ENCODE results near the gene KNOP1.
"Not testable (repeated sequence)": the region's sequence is repeated elsewhere in the genome, so short reads cannot be mapped to it uniquely, and the experiment has no call there.

The KNOP1 gene

DNA sequence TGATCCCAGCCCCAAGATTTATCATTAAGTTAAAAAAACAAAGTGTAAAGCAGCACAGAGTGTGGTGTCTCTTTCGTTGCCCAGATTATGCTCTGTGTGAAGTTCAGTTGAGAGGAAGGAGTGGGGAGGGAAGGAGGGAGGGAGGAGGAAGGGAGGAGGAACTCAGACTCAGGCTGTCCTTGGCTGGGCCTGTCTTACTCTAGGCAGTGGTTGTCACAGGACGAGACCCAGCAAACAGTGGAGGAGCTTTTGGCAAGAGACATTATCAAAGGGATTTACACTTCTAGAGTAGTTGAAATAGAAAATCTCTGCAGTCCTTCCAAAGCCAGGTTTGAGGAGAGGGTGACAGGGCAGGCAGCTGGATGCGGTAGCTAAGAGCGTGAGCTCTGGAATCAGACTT, 27.8 kb downstream of the KNOP1 start:
- TF ChIP-seq PAX5 (IDR thresholded peaks at IDR 0.05; ENCODE audit: insufficient read depth, low read length, severe bottlenecking) (no peak), SPI1 (IDR thresholded peaks at IDR 0.05; ENCODE audit: low read depth, low read length) (no peak), TAF1 (IDR thresholded peaks at IDR 0.05; ENCODE audit: low read depth, low read length) (no peak), POU2F2 (IDR thresholded peaks at IDR 0.05; ENCODE audit: low read depth, low read length) (no peak), POLR2A (IDR thresholded peaks at IDR 0.05; ENCODE audit: low read depth, low read length) (no peak), POLR2AphosphoS5 (IDR thresholded peaks at IDR 0.05; ENCODE audit: low read depth, low read length) (no peak)
- no peak for FAIRE-seq

DNA sequence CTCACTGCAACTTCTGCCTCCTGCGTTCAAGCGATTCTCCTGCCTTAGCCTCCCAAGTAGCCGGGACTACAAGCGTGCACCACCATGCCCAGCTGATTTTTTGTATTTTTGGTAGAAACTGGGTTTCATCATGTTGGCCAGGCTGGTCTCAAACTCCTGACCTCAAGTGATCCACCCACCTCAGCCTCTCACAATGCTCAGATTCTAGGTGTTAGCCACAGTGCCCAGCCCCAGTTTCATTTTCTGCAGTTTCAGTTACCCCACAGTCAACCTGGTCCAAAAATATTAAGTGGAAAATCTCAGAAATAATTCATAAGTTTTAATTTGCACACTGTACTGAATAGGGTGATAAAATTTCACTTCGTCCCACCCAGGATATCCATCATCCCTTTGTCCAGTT, 28.7 kb downstream of the KNOP1 start:
- TF ChIP-seq PAX5 (IDR thresholded peaks at IDR 0.05; ENCODE audit: insufficient read depth, low read length, severe bottlenecking) (no peak), SPI1 (IDR thresholded peaks at IDR 0.05; ENCODE audit: low read depth, low read length) (no peak), POLR2A (IDR thresholded peaks at IDR 0.05; ENCODE audit: low read depth, low read length) (no peak), TAF1 (IDR thresholded peaks at IDR 0.05; ENCODE audit: low read depth, low read length) (no peak), POLR2AphosphoS5 (IDR thresholded peaks at IDR 0.05; ENCODE audit: low read depth, low read length) (no peak), POU2F2 (IDR thresholded peaks at IDR 0.05; ENCODE audit: low read depth, low read length) (no peak)
- DNase-seq (ENCODE audit: insufficient read length, low spot score) (no peak), FAIRE-seq (no peak)

More for the DNA sequence above, 27.8 kb downstream of the KNOP1 start:
- DNase-seq (ENCODE audit: insufficient read length, low spot score) = no peak

DNA sequence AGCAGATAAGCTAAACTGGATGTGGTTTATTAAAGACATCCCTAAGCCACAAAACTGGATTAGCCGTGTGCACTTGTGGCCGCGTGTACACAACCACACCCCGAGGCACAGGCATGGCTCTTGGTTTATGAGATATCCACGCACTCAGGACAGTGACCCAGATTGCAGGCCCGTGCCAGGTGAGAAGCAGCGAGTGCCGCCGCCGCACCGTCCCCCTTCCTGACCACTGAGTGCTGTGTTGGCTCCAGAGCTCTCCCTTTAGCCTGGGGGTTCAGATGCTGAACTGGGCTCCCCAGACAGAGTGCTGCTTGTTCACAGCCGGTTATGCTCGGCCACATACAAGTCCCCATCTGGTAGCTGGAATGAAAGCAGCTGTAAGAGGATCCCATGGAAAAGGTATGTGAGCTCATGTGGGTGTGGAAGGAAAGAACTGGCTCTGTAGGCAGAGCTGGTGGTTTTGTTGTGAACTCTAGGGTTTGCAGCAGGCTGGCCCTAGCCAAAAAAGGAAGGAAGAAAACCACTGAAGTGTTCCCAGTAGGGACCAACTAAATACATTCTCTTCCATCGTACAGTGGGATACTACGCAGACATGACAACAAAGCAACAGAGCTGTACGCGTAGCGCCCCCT, 29.5 kb downstream of the KNOP1 start:
- DNase-seq (ENCODE audit: insufficient read length, low spot score) (no peak), FAIRE-seq (no peak)
- TF ChIP-seq PAX5 (IDR thresholded peaks at IDR 0.05; ENCODE audit: insufficient read depth, low read length, severe bottlenecking) (no peak), POLR2AphosphoS5 (IDR thresholded peaks at IDR 0.05; ENCODE audit: low read depth, low read length) (no peak), SPI1 (IDR thresholded peaks at IDR 0.05; ENCODE audit: low read depth, low read length) (no peak), TAF1 (IDR thresholded peaks at IDR 0.05; ENCODE audit: low read depth, low read length) (no peak), POLR2A (IDR thresholded peaks at IDR 0.05; ENCODE audit: low read depth, low read length) (no peak), POU2F2 (IDR thresholded peaks at IDR 0.05; ENCODE audit: low read depth, low read length) (no peak)

DNA sequence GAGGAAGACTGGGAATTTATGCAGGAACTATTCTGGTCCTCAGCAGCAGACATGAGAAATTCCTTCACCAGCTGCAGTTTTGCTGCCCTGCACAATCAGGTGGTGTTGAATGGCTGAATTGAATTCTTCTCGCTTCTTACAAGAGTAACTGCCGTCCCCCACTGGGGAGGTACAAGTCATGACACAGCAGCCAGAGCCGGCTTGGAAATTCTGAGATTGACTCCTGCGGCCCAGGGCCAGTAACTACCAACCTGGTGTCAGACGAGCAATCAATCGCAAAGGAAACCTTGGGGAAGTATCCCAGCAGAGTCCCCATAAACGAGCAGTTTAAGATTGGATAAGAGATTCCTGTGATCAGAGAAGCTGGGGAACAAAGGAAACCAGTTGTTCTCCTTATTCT, 30.7 kb downstream of the KNOP1 start:
- TF ChIP-seq POLR2A (IDR thresholded peaks at IDR 0.05; ENCODE audit: low read depth, low read length) (no peak), POLR2AphosphoS5 (IDR thresholded peaks at IDR 0.05; ENCODE audit: low read depth, low read length) (no peak)
- DNase-seq (ENCODE audit: insufficient read length, low spot score) = no peak
- FAIRE-seq = no peak

DNA sequence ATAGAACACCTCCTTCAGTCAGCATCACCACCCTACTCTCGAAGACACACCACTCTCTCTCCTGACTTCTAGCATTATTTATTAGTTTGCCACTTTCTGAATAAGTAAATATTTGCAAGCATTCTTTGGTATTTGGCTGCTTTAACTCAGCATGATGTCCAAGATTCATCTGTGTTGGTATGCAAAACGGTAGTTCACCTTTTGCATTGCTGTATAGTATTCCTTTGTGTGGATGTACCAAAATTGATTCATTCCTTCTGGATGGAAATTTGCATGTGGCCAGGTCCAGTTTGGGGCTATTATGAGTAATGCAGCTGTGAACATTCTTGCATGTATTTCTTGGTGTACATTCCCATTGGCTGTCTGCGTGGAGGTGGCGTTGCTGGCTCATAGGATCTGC, 32.9 kb downstream of the KNOP1 start:
- DNase-seq (ENCODE audit: insufficient read length, low spot score) = no peak
- no peak for FAIRE-seq
- TF ChIP-seq TAF1 (IDR thresholded peaks at IDR 0.05; ENCODE audit: low read depth, low read length) (no peak), PAX5 (IDR thresholded peaks at IDR 0.05; ENCODE audit: insufficient read depth, low read length, severe bottlenecking) (no peak), SPI1 (IDR thresholded peaks at IDR 0.05; ENCODE audit: low read depth, low read length) (no peak)

DNA sequence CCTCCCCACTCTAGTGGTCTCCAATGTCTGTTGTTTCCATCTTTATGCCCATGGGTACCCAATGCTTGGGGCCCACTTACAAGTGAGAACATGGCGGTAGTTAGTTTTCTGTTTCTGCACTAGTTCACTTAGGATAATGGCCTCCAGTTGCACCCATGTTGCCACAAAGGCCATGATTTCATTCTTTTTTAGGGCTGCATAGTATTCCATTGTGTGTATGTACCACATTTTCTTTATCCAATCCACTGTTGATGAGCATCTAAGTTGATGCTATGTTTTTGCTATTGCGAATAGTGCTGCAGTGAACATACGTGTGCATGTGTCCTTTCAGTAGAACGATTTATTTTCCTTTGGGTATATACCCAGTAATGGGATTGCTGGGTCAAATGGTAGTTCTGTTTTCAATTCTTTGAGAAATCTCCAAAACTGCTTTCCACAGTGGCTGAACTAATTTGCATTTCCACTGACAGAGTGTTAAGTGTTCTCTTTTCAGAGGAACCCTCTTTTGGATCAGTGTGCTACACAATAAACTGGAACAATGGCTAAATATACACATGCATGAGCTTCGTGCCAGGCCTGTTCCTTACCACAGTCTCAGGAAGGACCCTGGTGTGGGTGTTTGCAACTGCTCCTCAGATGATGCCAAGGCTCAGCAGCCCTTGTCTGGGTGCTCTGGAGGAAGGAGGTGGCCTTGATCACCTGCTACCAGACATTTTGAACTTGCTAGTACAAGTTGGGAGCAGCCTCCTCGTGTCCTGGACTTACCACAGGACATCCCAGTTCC, 34.4 kb downstream of the KNOP1 start:
- FAIRE-seq (no peak), DNase-seq (ENCODE audit: insufficient read length, low spot score) (no peak)

DNA sequence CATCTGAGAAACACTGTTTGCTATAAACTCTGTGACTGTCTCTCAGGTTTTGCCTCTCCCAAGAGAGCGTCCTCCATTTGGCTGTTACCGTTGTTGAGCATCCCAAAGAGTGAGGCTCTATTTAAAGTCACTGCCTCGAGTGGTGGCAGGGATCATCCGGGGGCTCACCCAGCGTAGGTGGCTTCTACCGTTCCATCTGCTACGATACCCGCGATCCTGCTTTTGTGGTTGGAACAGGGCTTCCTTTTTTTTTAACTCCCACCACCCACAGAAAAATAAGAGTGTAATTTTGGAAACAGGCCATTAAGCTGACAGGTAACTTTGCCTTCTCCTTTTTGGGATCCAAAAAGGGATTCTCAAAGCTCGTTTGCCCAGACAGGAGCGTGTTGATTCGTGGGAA, 36.4 kb downstream of the KNOP1 start:
- TF ChIP-seq SPI1 (IDR thresholded peaks at IDR 0.05; ENCODE audit: low read depth, low read length) (no peak), TAF1 (IDR thresholded peaks at IDR 0.05; ENCODE audit: low read depth, low read length) (no peak), POU2F2 (IDR thresholded peaks at IDR 0.05; ENCODE audit: low read depth, low read length) (no peak), POLR2A (IDR thresholded peaks at IDR 0.05; ENCODE audit: low read depth, low read length) (no peak), POLR2AphosphoS5 (IDR thresholded peaks at IDR 0.05; ENCODE audit: low read depth, low read length) (no peak), PAX5 (IDR thresholded peaks at IDR 0.05; ENCODE audit: insufficient read depth, low read length, severe bottlenecking) (no peak)
- FAIRE-seq (no peak), DNase-seq (ENCODE audit: insufficient read length, low spot score) (no peak)

More for the DNA sequence above, 34.4 kb downstream of the KNOP1 start:
- TF ChIP-seq SPI1 (IDR thresholded peaks at IDR 0.05; ENCODE audit: low read depth, low read length) = no peak
- no peak for TF ChIP-seq POU2F2 (IDR thresholded peaks at IDR 0.05; ENCODE audit: low read depth, low read length)
- TF ChIP-seq POLR2AphosphoS5 (IDR thresholded peaks at IDR 0.05; ENCODE audit: low read depth, low read length) = no peak
- TF ChIP-seq TAF1 (IDR thresholded peaks at IDR 0.05; ENCODE audit: low read depth, low read length) = no peak
- TF ChIP-seq PAX5 (IDR thresholded peaks at IDR 0.05; ENCODE audit: insufficient read depth, low read length, severe bottlenecking) = no peak
- no peak for TF ChIP-seq POLR2A (IDR thresholded peaks at IDR 0.05; ENCODE audit: low read depth, low read length)

DNA sequence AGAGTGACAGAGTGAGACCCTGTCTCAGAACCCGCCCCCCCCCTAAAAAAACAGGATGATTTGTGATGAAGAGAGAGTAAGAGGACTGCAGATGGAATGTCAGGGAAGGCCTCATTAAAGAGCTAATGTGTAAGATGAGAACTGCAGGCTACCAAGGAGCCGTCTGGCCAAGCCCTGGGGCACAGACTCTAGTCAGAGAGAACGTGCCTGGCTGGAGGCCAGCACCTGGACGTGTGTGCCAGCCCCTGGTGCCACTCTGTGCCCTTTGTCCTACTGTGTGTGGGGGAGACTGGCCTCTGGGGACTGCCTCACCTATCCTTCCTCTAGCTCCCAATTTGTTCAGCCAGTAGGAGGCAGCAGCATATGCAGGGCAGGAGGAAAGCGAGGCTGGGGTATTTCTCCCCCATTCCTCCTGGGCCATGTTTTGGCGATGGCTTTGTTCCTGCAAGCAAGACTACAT, 37.1 kb downstream of the KNOP1 start:
- no peak for FAIRE-seq

DNA sequence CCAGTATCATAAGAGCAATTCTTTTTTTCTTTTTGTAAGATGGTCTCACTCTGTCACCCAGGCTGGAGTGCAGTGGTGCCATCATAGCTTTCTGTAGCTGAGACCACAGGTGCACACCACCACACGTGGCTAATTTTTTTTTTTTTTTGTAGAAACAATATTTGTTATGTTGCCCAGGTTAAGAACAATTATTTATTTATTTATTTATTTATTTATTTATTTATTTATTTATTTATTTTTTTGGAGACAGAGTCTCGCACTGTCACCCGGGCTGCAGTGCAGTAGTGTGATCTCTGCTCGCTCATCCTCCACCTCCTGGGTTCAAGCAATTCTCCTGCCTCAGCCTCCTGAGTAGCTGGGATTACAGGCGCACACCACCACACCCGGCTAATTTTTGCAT, 38.7 kb downstream of the KNOP1 start:
- not testable (repeated sequence) for FAIRE-seq; DNase-seq (ENCODE audit: insufficient read length, low spot score)

More for the DNA sequence above, 37.1 kb downstream of the KNOP1 start:
- no peak for DNase-seq (ENCODE audit: insufficient read length, low spot score)
- TF ChIP-seq SPI1 (IDR thresholded peaks at IDR 0.05; ENCODE audit: low read depth, low read length) (no peak), POLR2AphosphoS5 (IDR thresholded peaks at IDR 0.05; ENCODE audit: low read depth, low read length) (no peak), POLR2A (IDR thresholded peaks at IDR 0.05; ENCODE audit: low read depth, low read length) (no peak), TAF1 (IDR thresholded peaks at IDR 0.05; ENCODE audit: low read depth, low read length) (no peak), PAX5 (IDR thresholded peaks at IDR 0.05; ENCODE audit: insufficient read depth, low read length, severe bottlenecking) (no peak), POU2F2 (IDR thresholded peaks at IDR 0.05; ENCODE audit: low read depth, low read length) (no peak)

DNA sequence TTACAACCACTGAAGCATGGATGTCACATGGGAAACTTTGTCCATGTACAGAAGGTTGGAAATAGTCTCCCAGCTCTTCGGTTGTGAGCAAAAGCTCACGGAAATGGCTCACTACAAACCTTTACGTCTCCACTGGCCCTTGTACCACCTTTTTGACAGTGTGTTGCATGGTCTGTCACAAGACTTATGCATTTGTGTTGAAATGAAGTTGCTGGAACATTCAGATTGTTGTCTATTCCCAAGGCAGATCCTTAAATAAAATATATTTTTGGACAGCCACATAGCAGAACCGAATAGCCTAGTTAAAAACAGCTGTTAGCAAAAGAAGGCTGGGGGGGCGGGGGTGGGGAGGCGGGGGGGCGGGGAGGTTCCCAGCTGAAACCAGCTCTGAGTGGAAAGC, 39.2 kb downstream of the KNOP1 start:
- no peak for DNase-seq (ENCODE audit: insufficient read length, low spot score)
- FAIRE-seq = no peak
- no peak for TF ChIP-seq TAF1 (IDR thresholded peaks at IDR 0.05; ENCODE audit: low read depth, low read length)

Measured in GM12891 (cell line).